ENCODE measurements around the gene GDF11.
"Not testable (repeated sequence)": the region's sequence is repeated elsewhere in the genome, so short reads cannot be mapped to it uniquely, and the experiment has no call there.

GDF11 gene

DNA sequence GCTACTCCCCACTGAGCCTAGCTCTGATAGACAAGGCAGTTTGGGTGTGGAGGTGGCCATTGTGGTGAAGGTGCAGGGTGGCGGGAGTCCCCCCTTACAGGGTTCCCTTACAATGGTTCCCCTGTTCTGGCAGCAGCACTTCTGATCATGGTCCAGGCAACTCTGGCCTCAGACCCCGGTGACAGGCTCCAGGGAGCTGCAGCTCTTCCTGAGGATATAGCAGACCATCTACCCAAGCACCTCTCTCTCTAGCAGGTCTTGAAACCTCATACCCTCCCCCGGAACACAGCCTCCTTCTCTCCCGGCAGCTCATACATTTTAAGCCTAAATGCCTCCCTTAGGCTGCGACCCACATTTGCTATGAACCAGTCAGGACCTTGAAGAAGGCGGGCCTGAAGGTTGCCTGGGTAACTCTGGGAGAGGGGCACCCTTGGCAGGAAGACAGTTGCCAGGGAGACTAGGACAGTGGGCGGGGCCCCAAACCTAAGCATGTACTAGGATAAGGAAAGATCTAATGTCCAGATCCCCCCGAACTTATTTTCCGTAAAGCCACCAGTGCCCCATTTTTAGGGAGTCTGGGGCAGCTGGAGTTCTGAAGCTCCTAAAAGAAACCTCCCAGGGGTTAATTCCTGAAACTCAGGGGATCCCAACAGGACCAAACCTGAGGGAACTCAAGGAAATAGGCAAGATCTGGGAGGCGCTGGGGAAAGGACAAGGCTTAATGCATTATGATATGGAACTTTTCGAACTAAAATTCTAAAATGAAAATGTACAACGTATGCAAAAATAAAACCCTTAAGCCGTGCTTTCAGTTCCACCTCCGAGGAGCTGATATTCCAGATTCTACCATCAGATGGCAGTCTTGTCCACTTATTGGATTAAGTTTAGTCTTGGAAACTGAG, 4.5 kb upstream of the GDF11 start:
- DNase-seq: peak in 46 of 51 donors; percentile 31 to 92 (median 73)

DNA sequence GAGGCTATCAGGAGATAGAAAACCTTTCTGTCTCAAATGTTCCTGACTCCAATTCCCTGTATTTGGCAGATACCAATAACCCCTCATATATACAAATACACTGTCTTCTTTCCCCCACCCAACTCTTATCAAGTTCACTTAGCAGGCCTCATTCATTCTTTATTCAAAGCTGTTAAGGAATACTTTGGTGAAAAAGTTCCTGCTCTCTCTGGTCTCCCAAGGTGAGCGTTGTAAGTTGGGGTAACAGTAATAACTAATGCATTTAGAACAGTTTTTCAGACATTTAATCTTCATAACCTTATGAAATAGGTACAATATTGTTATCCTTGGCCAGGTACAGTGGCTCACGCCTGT, 3.9 kb upstream of the GDF11 start:
- no peak for DNase-seq

DNA sequence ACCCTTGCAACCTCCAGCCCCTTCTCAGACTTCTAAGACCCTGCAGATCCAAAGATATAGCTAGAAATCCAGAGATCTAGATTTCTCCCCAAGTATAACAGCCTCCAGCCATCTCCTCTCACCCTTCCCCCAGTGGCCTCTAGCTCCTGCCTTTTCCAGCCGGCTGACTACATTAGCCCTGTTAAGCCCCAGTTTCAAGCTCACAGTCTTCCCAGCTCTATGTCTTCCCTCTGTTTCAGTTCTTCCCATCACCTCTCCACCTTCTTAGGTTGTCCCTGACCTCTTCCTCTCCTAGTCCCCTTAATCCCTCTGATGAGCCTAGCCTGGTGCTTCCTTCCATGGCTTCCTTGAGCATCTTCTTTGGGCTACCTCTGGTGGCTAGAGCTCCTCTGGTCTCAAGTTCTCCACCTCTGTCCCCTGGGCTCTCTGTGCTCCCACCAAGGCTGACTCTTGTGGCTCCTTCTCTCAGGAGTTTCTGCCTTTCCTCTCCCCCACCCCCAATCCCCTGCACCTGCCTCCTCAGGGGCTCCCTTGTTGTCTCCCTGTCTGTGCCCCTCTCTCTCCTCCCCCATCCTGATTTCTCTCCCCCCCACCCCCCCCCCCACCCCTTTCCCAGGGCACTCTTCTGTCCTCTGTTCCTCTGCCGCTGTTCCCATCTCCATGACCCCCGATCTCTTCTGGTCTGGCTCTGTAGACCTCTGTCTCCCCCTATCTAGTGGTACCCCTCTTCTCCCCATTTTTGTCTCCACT, 816 bp upstream of the GDF11 start:
- no peak for DNase-seq

DNA sequence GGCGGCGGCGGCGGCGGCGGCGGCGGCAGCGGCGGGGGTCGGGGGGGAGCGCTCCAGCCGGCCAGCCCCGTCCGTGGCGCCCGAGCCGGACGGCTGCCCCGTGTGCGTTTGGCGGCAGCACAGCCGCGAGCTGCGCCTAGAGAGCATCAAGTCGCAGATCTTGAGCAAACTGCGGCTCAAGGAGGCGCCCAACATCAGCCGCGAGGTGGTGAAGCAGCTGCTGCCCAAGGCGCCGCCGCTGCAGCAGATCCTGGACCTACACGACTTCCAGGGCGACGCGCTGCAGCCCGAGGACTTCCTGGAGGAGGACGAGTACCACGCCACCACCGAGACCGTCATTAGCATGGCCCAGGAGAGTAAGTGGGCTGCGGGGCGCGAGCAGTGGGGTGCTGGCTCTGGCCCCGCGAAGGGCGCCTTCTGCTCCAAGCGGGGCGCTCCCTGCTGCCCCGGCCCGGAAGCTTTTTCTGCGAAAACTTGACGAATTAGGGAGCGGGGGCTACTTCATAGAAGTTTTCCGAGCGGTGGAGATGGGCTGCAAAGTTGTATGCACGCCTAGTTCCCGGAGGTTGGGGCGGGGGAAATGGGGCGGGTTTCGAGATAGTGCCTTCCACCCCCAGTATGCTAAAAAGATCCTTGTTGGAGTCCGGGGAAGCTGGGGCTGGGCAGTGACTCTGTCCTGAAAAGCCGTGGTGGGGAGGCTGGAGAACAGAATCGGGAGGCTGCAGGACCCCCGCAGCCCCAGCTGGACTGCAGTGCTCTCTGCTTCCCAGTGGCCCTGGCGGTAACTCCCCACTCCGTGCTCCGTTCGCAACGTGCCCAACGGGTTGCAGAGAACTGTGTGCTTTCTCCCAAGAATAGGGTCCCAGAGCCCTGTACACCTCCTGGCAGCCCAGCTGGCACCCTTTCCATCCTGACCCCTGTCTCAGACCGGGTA, 751 bp downstream of the GDF11 start:
- DNase-seq: peak in 20 of 51 donors; percentile 17 to 61 (median 46)

DNA sequence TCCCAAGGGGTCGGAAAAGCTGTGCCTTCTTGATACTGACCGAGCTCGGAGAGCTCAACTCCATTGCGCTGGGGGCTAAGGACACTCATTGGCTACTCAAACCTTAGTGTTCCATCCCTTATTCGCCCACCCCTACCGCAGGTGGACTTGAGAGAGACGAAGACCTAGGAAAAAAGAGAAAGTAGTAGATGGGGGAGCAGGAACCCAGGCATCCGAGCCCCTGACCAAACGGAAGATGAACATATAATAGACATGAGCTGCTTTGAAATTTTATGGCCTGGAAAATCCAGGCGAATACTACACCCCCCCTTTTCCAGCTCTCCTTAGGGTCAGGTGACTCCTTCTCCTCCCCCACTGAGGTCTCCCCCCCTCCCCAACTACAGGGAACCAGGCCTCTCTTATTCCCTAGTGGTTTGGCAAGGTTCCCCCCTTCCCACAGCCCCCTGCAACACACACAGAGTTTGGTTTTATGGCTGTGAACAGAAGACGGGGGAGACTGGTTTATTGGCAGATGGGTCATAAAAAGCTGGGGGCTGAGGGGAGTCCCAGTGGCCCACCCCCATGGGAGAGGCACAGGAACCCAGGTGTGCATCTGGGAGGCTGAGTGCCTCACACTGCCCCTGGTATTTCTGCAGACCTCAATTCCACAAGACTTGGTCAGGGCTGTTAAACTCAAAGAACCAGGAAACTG, 1.6 kb downstream of the GDF11 start:
- peak in 2 of 51 donors; percentile 10 to 23 for DNase-seq

DNA sequence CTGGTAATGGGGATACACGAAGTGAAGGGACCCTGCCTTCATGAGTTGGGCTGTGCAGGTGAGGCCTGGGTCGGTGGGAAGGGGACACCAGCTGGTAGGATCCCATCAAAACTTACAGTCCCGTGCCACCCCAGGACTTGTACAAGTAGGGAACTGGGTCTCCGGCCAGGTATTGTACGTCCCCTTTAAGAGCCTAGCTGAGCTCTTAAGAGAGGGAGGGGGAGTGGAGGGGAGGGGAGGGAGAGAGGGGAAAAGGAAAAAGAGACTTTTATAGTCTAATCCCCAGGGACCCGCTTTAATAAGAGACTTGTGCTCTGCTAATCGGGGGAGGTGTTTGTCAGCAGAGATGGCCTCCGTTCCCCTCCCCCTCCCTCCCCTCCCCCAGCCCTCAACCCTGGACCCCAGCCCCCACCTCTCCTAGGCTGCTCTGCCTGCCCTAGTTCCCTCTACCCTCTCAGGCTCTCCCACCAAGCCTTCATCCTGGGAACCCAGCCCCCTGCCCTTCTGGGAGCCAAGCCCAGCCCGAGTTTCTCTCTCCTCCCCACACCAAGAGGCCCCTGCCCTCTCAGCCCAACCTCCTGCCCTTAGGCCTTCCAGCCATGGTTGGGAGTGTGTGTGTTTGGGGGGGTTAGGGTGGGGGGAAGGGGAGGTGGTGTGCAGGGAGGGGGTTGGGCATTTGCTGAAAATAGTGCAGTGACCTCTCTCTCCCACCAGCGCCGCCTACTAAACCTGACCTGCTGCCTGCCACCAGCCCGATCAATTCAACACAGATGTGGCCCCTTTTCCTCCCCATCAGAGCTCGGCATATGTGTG, 2.6 kb downstream of the GDF11 start:
- peak in 16 of 51 donors; percentile 7 to 49 (median 25) for DNase-seq

DNA sequence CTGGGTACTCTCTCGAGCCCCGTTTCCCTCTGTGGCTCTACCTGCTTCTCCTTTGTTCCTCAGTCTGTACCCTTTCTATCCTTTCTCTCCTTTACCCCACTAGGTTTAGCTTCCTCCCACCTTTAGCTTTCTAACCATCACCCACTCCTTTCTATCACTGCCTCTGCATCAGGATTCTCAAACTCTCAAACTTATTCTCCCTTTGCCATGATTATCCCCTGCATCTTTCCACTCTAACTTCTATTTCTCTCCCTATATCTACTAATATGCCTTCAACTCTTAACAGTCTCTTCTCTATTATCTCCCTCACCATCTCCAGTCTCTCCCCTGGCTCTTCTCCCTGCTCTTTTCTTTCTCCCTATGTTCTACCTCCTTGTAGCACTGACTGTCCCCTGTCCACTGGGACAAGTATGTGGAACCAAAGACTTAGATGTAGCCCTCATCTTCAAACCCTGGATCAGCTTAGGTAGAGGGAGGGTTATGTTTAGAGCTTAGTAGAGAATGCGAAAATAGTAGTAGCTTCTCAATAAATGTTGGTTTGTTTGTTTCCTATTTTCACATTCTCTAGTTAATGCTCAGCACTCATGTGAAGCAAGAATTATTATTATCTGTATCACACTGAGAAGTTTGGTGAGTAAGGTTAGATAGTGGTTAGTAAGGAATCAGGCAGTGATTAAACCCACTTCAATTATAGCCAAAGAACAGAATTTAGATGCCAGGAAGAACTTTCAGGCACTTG, 3.4 kb downstream of the GDF11 start:
- no peak for DNase-seq

DNA sequence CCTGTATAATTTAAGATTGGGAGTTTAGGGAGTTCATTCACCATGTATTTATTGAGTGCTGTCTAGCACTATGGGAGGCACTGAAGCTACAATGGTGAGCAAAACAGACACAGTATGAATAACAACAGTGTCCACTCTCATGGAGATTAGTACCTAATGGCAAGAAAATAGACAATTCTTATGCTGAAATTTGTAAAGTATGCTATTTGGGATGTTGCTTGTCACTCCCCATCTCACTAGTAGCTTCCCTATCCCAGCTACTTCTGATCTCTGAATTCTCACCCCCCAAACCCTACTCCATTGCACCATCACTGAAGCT, 4.0 kb downstream of the GDF11 start:
- DNase-seq: no peak

DNA sequence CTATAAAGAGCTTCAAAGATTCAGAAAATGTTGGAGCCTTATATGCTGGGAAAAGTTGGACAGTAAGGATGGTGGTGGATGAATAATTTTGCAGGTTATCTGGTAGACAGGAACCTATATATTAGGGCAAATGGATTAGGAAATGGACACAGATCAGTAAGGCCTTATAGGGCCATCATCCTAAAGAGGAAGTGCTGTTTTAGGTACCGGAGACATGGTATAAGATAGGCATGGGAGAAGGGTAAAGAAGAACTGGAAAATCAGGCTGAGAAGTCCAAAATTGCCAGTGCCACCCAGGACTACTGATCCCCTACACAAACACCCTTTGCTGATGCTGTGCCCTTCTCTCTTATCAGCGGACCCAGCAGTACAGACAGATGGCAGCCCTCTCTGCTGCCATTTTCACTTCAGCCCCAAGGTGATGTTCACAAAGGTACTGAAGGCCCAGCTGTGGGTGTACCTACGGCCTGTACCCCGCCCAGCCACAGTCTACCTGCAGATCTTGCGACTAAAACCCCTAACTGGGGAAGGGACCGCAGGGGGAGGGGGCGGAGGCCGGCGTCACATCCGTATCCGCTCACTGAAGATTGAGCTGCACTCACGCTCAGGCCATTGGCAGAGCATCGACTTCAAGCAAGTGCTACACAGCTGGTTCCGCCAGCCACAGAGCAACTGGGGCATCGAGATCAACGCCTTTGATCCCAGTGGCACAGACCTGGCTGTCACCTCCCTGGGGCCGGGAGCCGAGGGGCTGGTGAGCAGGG, 5.5 kb downstream of the GDF11 start:
- no peak for DNase-seq

DNA sequence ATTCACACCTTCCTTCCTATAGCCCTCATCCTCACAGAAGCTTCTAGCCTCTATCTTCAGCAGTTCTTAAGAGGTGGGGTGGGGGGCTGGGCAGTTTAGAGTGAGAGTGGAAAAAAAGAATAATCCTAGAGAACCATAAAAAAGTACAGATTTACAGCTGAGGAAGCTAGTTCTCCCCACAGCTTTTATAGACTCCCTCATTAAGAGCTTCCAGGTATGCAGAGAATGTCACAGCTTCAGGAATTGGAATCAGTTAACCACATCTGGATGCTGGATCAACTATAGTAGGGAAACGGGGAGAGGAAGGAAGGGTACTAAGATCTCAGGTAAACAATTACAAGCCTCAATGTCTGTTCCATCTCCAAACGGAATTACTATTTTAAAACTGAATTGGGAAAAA, 12.3 kb downstream of the GDF11 start:
- DNase-seq: no peak

DNA sequence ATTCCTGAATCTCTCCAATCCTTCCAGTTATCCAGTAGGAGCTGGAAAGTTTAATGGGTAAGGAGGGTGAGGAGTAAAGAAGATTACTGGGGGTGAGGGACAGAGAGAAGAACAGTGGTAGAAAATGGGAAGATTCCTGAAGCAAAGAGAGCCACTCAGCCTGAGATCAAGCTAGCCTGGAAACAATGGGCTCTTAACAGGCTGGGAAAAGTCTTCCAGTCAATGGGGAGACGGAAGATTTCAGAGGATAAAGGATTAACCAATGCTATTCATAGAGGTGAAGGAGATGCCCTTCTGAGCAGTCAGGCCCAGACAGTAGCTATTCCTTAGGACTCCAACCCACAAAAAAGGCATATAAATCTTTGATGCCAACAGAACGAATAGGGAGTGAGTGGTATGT, 14.8 kb downstream of the GDF11 start:
- no peak for DNase-seq

DNA sequence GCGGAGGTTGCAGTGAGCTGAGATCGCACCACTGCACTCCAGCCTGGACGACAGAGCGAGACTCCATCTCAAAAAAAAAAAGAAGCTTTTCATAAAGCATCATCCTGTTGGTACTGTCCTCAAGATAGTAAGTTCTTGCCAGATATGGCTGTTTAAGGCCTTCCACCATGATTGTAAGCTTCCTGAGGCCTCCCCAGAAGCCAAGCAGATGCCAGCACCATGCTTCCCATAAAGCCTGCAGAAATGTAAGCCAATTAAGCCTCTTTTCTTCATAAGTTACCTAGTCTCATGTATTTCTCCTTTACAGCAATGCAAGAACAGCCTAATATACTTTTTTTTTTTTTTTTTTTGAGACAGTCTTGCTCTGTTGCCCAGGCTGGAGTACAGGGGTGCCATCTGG, 15.7 kb downstream of the GDF11 start:
- not testable (repeated sequence) for DNase-seq

DNA sequence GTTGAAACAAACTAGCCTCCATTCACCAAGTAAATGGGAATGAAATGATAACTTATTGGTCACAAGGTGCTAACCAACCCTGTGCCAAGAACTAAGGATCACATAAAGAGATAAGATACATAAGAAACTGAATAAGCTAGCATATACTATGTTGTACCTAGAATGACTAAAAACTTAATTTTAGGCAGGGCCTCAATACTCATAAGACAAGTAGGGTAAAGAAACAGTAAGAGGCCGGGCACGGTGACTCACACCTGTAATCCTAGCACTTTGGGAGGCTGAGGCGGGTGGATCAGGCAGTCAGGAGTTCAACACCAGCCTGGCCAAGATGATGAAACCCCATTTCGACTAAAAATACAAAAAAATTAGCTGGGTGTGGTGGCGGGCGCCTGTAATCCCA, 17.7 kb downstream of the GDF11 start:
- no peak for DNase-seq

DNA sequence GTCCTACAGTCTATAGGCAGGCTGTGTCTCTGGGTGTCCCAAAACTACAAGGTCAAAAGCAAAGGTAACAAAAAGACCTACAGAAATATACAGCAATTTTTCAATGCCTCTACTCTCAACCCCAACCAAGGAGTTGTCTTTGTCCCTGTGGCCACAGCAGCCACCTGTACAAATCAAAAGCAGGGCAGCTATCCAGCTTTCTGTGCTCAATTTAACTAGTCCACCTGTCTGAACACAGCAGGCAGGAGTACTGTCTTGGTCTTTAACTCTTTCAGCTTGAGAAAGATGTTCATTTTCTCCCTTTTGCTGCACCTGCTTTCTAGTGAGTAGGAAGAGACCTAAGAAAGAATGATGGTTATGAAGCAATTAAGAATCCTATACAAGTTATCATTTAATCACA, 19.7 kb downstream of the GDF11 start:
- no peak for DNase-seq

DNA sequence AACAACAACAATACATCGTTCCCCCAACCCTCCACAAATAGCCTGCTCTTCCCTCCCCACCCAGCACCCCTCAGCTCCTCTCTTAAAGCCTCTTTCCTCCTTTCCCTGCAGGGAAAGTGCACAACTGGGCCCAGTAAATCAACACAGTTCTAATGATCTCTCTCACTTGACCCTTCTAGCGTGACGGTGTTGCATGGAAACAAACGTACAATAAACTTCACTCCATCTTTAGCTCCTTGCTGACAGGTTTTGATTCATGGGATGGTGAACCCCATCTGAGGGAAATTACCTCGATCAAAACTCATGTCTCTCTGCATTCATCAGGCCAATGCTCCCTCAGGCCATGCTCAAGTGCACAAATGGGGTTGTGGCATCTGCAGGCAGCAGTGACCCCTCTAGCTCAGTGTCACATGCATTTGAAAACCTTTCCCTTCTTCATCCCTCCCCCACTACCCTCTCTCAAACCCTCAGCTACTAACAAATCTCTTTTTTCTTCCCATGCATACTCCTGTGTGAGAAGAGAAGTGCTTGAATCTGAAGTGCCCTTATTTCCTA, 22.9 kb downstream of the GDF11 start:
- DNase-seq: no peak

DNA sequence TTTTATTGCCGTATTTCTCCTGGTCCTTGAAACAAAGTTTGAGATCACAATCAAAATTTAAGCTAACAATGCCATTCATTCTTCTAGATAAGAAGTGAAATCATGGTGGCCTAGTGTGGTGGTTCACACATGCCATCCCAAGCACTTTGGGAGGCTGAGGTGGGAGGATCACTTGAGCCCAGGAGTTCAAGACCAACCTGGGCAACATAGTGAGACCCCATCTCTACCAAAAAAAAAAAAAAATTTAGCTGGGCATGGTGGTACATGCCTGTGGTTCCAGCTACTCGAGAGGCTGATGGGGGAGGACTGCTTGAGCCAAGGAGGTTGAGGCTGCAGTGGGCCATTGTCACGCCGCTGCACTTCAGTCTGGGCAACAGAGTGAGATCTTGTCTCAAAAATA, 24.2 kb downstream of the GDF11 start:
- DNase-seq: no peak

DNA sequence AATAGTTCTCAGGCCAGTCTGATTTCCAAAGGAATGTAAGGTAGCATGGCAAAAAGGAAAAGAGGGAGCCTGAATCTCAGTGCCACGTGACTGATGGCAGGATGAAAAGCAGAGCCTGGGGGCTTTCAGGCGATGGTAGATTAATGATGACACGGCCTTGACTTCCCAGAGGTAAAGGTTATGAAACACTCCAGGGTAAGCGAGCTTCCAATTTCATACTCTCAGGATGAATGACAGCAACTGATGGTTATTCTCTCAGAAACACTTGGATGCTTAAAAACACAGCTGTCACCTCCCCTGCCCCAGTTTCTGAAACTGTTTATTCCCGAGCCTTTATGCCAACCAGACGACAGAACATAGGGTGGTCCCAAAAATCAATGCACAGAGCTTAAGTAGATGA, 28.8 kb downstream of the GDF11 start:
- DNase-seq: no peak

DNA sequence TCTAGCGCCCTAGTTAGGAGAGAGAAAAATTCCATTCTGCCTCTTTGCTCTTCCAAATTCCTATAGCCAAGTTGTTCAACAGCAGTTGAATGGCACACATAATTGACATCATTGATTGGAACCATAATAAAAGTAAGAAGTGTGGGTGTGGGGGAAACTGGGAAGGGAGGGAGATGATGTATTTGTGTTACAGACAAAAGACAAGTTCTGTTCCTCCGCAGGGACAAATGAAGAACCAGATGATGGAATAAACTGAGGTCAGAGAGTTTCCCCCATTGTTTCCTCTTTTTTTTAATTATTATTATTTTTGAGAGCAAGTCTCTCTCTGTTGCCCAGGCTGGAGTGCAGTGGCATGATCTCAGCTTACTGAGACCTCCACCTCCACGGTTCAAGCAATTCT, 34.9 kb downstream of the GDF11 start:
- no peak for DNase-seq

DNA sequence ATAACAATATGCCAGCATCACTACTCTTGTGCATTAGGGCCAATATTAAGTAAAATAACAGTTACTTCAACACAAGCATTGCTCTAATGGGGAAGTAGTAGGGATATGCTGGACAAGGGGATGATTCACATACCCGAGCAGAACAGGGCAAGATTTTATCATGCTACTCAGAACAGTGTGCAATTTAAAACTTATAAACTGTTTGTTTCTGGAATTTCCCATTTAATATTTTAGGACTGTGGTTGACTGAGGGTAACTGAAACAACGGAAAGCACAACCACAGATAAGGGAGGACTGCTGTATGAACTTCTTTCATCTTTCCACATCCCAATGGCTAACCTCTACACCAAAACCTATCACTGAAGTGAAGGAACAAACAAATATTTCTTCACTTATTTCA, 37.8 kb downstream of the GDF11 start:
- no peak for DNase-seq

Measured in hypothalamus (tissue), 51 donors.